CMK (cell line): ENCODE results near the gene CBLC.
"Not testable (repeated sequence)": the region's sequence is repeated elsewhere in the genome, so short reads cannot be mapped to it uniquely, and the experiment has no call there.

ENCODE experiments used
- DNase-seq: peaks from one replicate; pipeline ENCODE4 v3.0.0-alpha.2; 2010; ENCODE audit warnings: low read depth

Gene CBLC

GRCh38 chr19:44765033-44765948 lies 12.4 kb upstream of the CBLC start:
- DNase-seq = no peak

GRCh38 chr19:44765949-44766335 lies 11.7 kb upstream of the CBLC start:
- no peak for DNase-seq

GRCh38 chr19:44767295-44768180 lies 10.2 kb upstream of the CBLC start:
- no peak for DNase-seq

GRCh38 chr19:44770550-44771257 lies 7.0 kb upstream of the CBLC start:
- peak; percentile 97 for DNase-seq

- not testable (repeated sequence) for DNase-seq
These were observed 5.5 kb upstream of the CBLC start for GRCh38 chr19:44772144-44772543.

GRCh38 chr19:44772959-44773358 lies 4.7 kb upstream of the CBLC start:
- DNase-seq = no peak

- no peak for DNase-seq
These were observed 1.9 kb upstream of the CBLC start for GRCh38 chr19:44775676-44776240.

GRCh38 chr19:44776402-44777096 lies 1.1 kb upstream of the CBLC start:
- no peak for DNase-seq

- no peak for DNase-seq
These were observed 1.5 kb downstream of the CBLC start for GRCh38 chr19:44779150-44779549.

- DNase-seq = not testable (repeated sequence)
These were observed 4.0 kb downstream of the CBLC start for GRCh38 chr19:44781694-44782093.

GRCh38 chr19:44782729-44783128 lies 5.0 kb downstream of the CBLC start:
- no peak for DNase-seq

GRCh38 chr19:44783545-44783944 lies 5.9 kb downstream of the CBLC start:
- DNase-seq = no peak

- no peak for DNase-seq
These were observed 7.6 kb downstream of the CBLC start for GRCh38 chr19:44785271-44785670.

- DNase-seq = no peak
These were observed 8.3 kb downstream of the CBLC start for GRCh38 chr19:44785993-44786392.

GRCh38 chr19:44788971-44789370 lies 11.3 kb downstream of the CBLC start:
- no peak for DNase-seq

GRCh38 chr19:44789943-44790483 lies 12.3 kb downstream of the CBLC start:
- no peak for DNase-seq

GRCh38 chr19:44792281-44792680 lies 14.6 kb downstream of the CBLC start:
- no peak for DNase-seq

- DNase-seq = no peak
These were observed 16.9 kb downstream of the CBLC start for GRCh38 chr19:44794610-44795009.

GRCh38 chr19:44795398-44795987 lies 17.8 kb downstream of the CBLC start:
- no peak for DNase-seq

- peak; percentile 59 for DNase-seq
These were observed 19.0 kb downstream of the CBLC start for GRCh38 chr19:44796701-44797115.
